ENCODE results near the gene SPECC1.
"Not testable (repeated sequence)": the region's sequence is repeated elsewhere in the genome, so short reads cannot be mapped to it uniquely, and the experiment has no call there.

The SPECC1 gene

GRCh38 chr17:20189979-20190378 lies 180.8 kb downstream of the SPECC1 start:
- no peak overlapping the region for H3K4me3 ChIP-seq (ENCODE audit: low read length)

DNA sequence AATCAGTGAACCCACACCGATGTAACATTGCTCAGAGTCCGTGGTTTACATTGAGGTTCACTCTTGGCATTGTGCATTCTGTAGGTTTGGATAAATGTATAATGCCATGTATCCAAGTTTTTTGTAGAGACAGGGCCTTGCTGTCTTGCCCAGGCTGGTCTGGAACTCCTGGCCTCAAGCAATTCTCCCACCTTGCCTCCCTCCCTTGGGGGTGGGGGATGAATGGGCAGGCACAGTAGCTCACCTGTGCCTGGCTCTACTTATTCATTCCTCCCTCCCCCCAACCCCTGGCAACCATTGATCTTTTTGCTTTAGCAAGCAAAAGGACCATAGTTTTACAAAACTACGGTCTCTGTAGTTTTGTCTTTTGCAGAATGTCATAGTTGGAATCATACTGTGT lies 181.4 kb downstream of the SPECC1 start:
- DNase-seq (ENCODE audit: low read depth, low spot score): no peak

More at GRCh38 chr17:20189979-20190378, 180.8 kb downstream of the SPECC1 start:
- DNase-seq (ENCODE audit: low read depth, low spot score): no peak

DNA sequence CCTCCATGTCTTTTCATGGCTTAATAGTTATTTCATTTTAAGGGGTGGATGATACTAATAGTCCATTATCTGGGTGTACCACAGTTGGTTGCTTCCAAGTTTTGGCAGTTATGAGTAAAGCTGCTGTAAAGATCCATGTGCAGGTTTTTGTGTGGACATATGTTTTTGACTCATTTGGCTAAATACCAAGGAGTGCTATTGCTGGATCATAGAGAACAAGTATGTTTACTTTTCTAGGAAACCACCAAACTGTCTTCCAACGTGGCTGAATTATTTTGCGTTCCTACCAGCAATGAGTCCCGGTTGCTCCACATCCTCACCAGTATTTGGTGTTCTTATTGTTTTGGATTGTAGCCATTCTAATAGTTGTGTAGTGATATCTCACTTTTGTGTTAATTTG lies 181.9 kb downstream of the SPECC1 start:
- H3K4me3 ChIP-seq (ENCODE audit: low read length): no peak overlapping the region
- DNase-seq (ENCODE audit: low read depth, low spot score): no peak

More for the DNA sequence above, 181.4 kb downstream of the SPECC1 start:
- H3K4me3 ChIP-seq (ENCODE audit: low read length): no peak overlapping the region

- not testable (repeated sequence) for DNase-seq (ENCODE audit: low read depth, low spot score); H3K4me3 ChIP-seq (ENCODE audit: low read length)
Observed at GRCh38 chr17:20196286-20196685, 187.1 kb downstream of the SPECC1 start.

DNA sequence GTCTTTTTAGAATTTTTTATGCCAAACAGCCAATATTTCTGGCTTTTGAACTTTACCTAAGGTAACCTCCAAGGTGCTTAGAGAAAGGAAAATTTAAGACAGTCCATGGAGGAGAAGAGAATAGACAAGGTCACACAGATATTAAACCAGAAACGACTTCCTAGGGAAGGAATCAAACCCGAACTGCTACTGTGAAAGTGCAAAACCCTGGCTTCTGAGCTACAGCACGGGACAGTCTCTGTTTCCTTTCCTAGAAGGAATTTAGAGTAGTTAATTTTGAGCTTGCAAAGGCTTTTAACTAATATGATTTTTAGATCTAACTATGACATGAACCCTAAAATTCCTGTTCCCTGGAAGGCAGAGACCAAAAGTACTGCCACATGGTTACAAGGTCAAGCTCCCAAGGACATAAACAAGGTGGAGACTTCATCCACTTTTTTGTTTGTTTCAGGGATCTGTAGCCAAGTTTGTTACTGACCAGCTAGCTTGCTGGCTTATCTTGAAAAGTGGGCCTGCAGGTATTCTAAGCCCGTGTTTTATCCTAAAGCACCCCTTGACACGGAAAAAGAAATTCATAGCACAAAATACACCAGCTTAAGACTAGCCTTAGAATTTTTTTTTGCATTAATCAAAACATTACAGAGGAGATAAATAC lies 188.2 kb downstream of the SPECC1 start:
- H3K4me3 ChIP-seq (ENCODE audit: low read length): no peak overlapping the region
- no peak for DNase-seq (ENCODE audit: low read depth, low spot score)

DNA sequence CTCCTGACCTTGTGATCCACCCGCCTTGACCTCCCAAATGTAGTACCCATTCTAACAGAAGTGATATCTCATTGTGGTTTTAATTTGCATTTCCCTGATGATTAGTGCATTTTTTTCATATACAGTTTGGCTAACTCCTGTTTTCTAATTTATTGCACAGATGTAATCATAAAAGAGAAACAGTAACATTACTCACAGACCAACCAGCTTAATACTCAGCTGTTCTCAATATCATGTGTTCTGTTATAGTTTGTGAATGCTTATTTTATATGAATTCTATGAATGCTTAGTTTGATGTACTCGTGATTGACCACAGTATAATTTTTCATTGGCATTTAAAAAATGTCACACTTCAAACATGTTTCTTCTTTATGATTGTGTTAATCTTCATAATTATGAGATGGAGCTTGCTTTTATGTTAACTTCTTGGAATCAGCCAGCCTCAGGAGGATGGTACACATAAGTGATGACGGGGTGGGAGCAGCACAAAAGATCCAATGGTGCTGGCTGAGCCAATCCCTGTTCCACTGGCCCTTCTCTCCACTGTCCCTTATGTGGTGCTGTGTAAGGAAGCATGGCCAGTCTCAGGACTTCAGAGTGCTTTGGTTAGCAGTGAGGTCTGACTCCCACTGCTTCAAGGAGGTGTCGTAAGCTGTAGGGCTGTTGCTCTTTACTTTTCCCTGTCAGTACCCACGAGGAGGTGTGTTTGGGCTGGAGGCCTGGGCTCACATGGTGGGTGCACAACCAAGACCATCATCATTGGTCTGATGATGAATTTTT lies 191.0 kb downstream of the SPECC1 start:
- no peak for DNase-seq (ENCODE audit: low read depth, low spot score)
- no peak overlapping the region for H3K4me3 ChIP-seq (ENCODE audit: low read length)

GRCh38 chr17:20200865-20201458 lies 191.8 kb downstream of the SPECC1 start:
- no peak overlapping the region for H3K4me3 ChIP-seq (ENCODE audit: low read length)
- no peak for DNase-seq (ENCODE audit: low read depth, low spot score)

DNA sequence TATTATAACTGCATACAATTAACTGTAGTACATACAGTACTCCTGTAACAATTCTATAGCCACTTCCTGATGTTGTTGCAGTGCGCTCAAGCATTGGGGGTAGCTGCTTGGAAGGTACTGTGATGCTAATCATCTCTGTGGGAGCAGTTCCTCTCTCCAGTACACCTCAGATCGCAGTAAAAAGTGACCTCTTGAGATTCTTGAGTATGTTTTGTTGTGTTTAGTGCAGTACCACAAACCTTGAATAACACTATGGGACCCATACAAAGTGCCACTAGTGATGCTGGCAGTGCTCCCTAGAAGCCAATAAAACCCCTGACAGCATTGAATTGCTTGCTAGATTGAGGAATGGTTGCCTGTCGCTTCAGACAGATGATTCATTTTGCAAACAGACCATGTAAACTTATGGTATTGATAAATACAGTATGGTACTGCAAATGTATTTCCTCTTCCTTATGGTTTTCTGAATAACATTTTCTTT lies 193.0 kb downstream of the SPECC1 start:
- no peak overlapping the region for H3K4me3 ChIP-seq (ENCODE audit: low read length)
- no peak for DNase-seq (ENCODE audit: low read depth, low spot score)

DNA sequence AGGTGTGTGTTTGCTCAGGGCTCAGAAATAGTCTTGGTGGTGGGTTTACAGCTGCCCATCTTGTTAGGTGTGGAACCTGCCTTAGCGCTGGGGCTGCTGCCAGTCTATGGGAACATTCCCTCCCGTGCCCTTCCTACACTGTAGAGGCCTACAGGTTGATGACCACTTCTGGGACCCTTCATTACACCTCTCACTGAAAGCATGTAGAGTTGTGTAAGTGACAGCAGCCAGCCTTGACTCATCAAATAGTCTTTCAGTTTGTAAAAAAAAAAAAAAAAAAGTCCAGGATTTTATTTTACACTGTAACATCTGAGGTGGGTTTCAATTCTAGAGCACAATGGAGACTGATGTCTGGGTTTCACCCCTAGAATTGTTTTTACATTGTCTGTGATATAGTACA lies 193.9 kb downstream of the SPECC1 start:
- no peak for DNase-seq (ENCODE audit: low read depth, low spot score)
- no peak overlapping the region for H3K4me3 ChIP-seq (ENCODE audit: low read length)

DNA sequence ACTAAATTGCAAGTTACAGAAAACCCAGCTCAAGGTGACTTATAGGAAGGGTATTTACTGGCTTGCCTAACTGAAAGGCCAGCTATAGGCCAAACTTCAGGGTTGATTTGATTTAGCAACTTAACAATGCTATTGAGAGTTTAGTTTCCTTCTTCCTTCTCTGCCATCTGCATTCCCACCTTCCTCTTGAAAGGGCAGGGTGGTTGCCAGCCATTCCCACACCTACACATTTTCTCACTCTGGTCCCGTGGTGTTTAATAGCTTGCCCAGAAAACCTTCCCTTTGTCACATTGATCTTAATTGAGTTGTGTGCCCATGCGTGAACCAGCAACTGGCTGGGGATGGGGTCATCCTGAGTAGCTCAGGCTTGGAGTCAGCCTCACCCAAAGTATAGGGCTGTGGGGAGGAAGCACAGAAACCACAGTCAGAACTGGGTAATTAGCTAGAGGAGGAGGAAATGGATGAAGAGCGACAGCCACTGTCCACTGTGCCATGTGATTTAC lies 194.7 kb downstream of the SPECC1 start:
- DNase-seq (ENCODE audit: low read depth, low spot score): no peak
- no peak overlapping the region for H3K4me3 ChIP-seq (ENCODE audit: low read length)

DNA sequence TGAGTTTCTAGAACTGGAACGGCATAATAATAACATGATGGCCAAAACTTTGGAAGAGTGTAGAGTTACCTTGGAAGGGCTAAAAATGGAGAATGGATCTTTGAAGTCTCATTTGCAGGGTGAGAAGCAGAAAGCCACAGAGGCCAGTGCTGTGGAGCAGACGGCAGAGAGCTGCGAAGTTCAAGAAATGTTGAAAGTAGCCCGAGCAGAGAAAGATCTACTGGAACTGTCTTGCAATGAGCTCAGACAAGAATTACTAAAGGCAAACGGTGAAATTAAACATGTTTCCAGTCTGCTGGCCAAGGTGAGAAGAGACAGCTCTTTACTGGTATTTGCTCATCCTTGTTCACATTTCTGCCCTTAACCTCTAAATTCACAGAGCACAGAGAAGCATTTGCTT lies 196.4 kb downstream of the SPECC1 start:
- H3K4me3 ChIP-seq (ENCODE audit: low read length): no peak overlapping the region
- no peak for DNase-seq (ENCODE audit: low read depth, low spot score)

- no peak for DNase-seq (ENCODE audit: low read depth, low spot score)
- no peak overlapping the region for H3K4me3 ChIP-seq (ENCODE audit: low read length)
Observed at GRCh38 chr17:20206068-20206467, 196.9 kb downstream of the SPECC1 start.

DNA sequence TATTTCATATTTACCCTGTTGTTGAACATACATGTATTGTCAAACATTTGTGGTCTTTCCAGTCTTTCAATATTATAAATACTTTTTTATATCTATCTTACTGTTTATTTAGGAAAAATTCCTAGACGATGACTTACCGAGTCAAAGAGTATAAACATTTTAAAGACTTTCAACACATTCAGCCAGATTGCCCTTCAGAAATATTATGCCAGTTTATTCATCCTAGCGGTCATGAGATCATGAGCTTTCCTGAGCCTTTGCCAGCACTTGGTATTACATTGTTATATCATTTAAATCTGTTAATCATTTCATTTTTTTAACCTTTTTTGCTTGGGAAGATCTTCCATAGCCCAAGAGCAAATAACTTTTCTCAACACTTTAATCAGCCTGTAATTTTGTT lies 197.4 kb downstream of the SPECC1 start:
- DNase-seq (ENCODE audit: low read depth, low spot score): no peak
- H3K4me3 ChIP-seq (ENCODE audit: low read length): no peak overlapping the region

GRCh38 chr17:20207262-20207985 lies 198.3 kb downstream of the SPECC1 start:
- no peak overlapping the region for H3K4me3 ChIP-seq (ENCODE audit: low read length)
- DNase-seq (ENCODE audit: low read depth, low spot score): no peak

- no peak overlapping the region for H3K4me3 ChIP-seq (ENCODE audit: low read length)
- DNase-seq (ENCODE audit: low read depth, low spot score): no peak
Observed at GRCh38 chr17:20208717-20209116, 199.6 kb downstream of the SPECC1 start.

DNA sequence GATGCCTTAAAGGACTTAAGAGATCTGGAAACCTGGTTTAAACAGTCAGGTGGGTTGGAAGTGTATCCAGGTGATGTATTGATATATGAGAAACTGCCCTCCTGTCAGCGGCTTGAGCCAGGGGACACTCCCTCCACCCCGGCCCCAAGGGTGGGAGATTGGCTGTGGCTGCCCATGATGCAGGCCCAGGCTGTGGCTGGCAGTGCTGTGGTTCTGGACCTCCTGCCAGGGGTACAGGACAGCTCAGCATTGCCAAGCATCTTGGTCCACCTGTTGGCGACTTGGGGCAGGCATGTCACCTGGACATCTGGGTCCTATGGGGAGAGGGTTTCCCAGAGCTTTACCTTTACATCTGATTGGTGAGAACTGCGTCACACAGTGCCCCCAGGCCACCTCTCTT lies 201.0 kb downstream of the SPECC1 start:
- DNase-seq (ENCODE audit: low read depth, low spot score): no peak

DNA sequence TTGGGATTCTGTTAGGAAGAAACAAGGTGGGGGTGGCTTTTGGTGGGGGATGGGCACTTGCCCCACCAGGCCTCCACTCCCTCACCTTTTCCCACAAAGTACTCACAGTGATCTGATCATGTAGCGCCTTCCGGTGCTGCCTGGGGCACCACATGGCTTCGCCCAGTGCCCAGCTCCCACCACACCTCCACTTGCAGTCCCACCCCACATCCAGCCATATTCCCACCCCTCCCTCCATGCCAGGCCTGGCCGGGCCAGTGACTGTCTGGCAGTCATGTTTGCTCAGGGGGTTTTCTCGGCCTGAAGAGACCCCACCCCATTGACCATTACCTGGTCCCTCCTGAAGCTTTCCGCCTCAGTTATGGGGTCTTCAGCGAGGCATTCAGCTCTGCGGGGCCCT lies 201.5 kb downstream of the SPECC1 start:
- no peak overlapping the region for H3K4me3 ChIP-seq (ENCODE audit: low read length)
- no peak for DNase-seq (ENCODE audit: low read depth, low spot score)

More for the DNA sequence above, 201.0 kb downstream of the SPECC1 start:
- H3K4me3 ChIP-seq (ENCODE audit: low read length): no peak overlapping the region

GRCh38 chr17:20211246-20211645 lies 202.1 kb downstream of the SPECC1 start:
- H3K4me3 ChIP-seq (ENCODE audit: low read length): no peak overlapping the region
- DNase-seq (ENCODE audit: low read depth, low spot score): no peak

DNA sequence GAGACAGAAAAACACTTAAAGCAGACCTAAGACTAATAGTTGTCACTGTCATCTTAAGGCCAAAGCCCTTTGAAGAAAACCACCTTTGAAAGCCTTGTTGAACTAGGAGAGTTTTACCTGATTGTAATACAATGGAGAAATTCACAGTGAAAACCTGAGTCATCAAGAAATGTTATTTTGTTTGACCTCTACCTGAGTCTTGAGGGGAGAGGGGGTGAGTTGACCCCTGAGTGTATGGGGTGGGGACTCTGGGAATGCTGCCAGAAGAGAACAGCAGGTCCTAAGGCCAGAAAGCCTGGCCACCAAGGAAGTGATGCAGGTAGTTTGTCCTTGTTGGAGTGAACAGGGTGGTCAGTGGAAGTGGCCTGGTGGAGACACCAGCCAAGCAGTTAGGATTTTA lies 204.3 kb downstream of the SPECC1 start:
- DNase-seq (ENCODE audit: low read depth, low spot score): no peak
- H3K4me3 ChIP-seq (ENCODE audit: low read length): no peak overlapping the region
